ENCODE data around the gene COPG2.

The COPG2 gene

DNA sequence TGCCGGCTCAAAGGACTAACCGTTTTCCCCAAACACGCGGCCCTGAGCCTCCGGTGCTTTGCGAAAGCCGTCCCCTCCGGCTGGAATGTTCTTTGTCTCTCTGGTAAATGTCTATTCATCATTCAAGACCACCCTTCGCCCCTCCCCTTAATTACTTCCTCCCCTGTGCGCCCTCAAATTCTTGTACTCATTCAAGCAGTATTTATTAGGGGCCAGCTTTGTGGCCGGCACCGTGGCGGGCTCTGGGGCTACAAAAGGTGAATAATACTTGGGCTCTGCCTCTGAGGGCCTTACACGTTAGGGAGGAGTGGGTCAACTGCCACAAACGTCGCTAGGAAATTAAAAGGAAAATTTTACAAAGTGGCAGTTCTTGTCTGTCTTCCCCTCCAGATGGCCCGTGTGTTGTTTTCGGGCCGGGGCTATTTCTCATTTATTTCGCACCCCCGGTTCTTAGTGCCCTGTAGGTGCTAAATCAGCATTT, 178.2 kb downstream of the COPG2 start:
- TF ChIP-seq, protein P1, sequence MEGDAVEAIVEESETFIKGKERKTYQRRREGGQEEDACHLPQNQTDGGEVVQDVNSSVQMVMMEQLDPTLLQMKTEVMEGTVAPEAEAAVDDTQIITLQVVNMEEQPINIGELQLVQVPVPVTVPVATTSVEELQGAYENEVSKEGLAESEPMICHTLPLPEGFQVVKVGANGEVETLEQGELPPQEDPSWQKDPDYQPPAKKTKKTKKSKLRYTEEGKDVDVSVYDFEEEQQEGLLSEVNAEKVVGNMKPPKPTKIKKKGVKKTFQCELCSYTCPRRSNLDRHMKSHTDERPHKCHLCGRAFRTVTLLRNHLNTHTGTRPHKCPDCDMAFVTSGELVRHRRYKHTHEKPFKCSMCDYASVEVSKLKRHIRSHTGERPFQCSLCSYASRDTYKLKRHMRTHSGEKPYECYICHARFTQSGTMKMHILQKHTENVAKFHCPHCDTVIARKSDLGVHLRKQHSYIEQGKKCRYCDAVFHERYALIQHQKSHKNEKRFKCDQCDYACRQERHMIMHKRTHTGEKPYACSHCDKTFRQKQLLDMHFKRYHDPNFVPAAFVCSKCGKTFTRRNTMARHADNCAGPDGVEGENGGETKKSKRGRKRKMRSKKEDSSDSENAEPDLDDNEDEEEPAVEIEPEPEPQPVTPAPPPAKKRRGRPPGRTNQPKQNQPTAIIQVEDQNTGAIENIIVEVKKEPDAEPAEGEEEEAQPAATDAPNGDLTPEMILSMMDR (IDR thresholded peaks at IDR 0.05; ENCODE audit: insufficient read depth, low read depth, low read length, missing control alignments), result no peak
- H3K4me3 ChIP-seq (ENCODE audit: low read depth, low read length), result no peak overlapping the region
- no peak for DNase-seq (ENCODE audit: low read depth)

DNA sequence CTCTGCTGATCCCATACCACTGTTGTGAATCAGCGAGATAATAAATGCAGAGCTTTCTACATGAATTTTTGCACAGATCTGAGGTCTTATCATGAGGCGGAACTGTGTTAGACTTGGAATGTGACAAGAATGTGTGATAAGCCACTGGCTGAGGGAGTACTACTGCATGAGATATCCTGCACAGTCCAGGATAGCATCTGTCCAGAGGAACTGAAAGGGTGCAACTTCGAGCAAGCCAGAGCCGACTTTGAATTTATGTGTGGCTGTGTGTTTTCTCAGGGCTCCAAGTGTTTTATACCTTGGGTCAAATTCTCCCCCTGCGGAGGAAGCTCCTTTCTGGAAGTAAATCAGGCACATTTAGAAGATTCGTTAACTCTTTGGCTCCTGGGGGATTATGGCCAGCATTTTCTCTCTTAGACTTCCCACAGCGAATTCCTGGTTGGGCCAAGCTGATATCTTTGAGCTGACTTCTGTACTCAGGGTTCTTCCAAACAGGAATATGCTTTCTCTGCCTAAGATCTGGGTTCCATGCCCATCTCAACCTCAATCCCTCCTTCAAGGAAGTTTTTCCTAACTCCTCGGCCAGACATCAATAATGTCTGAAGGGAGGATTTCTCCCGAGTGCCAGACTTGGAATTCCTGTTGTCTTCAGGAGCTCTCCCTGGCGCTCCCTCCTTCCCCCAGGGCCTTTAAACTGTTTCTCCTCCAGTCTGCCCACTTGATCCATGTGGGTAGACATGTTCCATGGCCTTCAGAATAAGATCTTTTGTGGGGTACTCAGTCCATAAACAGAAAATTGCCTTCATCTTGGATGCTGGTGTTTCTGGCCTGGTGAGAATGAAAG, 179.2 kb downstream of the COPG2 start:
- H3K4me3 ChIP-seq (ENCODE audit: low read depth, low read length), result no peak overlapping the region
- TF ChIP-seq, protein P1 (IDR thresholded peaks at IDR 0.05; ENCODE audit: insufficient read depth, low read depth, low read length, missing control alignments), result no peak
- no peak for DNase-seq (ENCODE audit: low read depth)

DNA sequence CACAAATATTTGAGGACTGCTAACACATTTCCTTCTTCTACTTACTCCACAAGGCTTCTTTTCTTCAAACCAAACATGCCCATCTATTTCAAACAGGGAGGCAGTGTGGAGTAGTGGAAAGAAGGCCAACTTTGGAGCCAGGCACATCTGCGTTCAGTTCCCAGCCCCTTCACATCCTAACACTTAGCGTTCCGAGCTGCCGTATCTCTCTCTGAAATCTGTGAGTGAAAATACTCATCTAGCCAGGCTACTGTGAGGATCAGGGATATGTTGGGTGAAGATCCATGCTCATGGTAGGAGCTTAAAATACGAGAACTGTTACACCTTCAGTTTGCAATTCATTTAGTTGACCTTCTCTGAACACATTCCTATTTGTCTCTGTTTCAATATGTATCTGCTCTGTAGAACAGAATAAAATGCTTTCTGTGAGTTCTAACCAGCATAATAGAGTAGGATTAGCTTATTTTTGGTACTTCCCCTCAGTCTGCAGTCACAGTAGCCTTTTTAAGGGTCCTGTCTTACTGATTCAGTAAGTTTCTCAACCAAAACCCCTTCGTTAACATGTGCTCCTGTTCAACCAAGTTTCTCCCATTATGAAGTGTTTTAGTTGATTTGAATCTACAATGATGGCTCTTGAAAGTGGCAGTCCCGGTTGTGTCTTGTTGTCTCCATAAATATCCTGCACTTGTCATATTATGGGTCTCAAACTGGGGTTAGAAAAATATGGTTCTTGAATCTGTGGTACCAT, 180.0 kb downstream of the COPG2 start:
- DNase-seq (ENCODE audit: low read depth), result no peak
- TF ChIP-seq, protein P1 (IDR thresholded peaks at IDR 0.05; ENCODE audit: insufficient read depth, low read depth, low read length, missing control alignments), result no peak
- no peak overlapping the region for H3K4me3 ChIP-seq (ENCODE audit: low read depth, low read length)

DNA sequence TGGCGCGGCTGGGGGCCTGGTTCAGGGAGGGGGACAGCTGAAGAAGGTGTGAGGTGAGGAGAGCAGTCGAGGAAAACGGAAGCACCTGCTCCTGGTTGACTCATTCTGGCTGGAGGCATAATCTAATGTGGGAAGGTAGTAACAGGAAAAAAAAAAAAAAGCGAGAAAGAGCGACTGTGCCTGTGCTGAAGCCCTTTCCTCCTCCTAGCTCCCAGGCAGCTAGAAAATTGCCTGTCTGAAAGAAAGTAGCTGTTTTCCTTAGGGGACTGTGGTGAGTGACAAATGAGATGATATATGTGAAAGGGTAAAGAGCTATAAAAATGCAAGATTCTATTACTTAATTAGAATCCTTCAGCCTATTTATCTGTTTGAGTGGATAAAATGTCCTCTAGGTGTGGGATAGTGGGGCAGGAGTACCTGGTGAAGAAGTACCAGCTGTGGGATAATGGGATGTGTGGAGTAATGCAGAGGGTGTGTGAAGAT, 181.6 kb downstream of the COPG2 start:
- H3K4me3 ChIP-seq (ENCODE audit: low read depth, low read length), result peak overlapping the region; percentile 75
- TF ChIP-seq, protein P1 (IDR thresholded peaks at IDR 0.05; ENCODE audit: insufficient read depth, low read depth, low read length, missing control alignments), result no peak
- no peak for DNase-seq (ENCODE audit: low read depth)

DNA sequence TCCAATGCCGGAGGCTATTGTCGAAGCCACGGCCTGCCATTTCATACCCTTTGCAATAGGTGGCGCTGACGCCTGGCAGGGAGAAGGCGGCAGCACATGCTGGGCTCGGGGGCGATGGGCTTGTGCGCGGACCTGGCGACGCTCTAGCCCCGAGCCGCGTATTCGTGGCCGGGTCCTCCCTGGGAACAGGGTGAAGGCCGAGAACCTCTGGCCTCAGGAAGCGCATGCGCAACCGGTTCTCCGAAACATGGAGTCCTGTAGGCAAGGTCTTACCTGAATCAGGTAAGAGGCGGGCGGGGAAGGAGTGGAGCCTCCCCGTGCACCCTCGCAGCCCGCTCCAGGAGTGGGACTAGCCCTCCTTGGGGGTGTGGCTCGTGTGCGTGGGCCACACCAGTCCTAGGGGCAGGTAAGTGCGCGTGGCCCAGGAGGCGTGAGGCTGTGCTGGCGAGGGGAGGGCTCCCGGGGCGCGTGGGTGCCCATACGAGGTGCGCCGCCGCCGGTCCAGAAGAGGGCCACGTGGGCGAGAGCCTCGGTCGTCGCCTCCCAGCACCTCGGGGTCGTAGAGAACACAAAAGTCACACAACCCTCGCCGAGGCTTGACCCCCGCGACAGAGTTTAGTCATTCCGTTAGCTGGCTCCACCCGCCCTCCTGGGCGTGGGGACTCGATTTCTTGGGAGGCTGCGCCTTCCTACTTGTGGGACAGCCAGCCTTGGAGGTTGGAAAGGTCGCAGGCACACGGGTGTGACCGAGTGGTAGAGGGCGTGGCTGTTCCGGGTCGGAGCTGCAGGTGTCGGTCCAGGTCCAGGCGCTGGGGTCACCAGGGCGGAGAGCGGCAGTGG, 182.2 kb downstream of the COPG2 start:
- H3K4me3 ChIP-seq (ENCODE audit: low read depth, low read length), result peak overlapping the region; percentile 75
- DNase-seq (ENCODE audit: low read depth), result peak; percentile 85
- TF ChIP-seq, protein P1 (IDR thresholded peaks at IDR 0.05; ENCODE audit: insufficient read depth, low read depth, low read length, missing control alignments), result peak; percentile 81

DNA sequence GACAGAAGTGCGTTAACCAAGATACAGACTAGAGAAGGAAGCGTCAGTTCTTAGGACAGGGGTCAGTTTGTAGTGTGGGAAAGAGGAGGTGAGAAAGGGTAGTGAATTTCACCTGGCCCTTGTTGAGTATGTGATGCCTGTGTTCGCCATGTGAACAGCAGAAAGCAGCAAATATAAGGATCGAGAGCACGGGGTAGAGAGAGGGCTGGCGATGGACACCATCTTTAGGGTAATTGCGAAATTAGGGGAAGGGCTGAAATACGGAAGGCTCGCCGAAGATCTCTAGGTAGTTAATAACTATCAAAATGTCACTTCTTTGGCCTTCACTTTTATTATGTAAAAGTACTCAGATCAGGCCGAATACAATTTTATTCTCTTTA, 182.8 kb downstream of the COPG2 start:
- peak overlapping the region; percentile 75 for H3K4me3 ChIP-seq (ENCODE audit: low read depth, low read length)
- TF ChIP-seq, protein P1 (IDR thresholded peaks at IDR 0.05; ENCODE audit: insufficient read depth, low read depth, low read length, missing control alignments), result no peak
- DNase-seq (ENCODE audit: low read depth), result no peak
